GM12801 (cell line): ENCODE results near the gene ADGRL3.

Source experiments
- TF ChIP-seq, protein P1 (sequence below): IDR thresholded peaks from one replicate; pipeline ENCODE4 v1.5.1; 2011; ENCODE audit warnings: control low read depth; ENCODE audit not compliant: insufficient read length; ENCODE audit errors: extremely low read depth

ADGRL3 gene

GRCh38 chr4:61200187-61200915 lies at the start of gene ADGRL3:
ADGRL3 (plus strand) TSS chr4:61200326.
- TF ChIP-seq, protein P1, sequence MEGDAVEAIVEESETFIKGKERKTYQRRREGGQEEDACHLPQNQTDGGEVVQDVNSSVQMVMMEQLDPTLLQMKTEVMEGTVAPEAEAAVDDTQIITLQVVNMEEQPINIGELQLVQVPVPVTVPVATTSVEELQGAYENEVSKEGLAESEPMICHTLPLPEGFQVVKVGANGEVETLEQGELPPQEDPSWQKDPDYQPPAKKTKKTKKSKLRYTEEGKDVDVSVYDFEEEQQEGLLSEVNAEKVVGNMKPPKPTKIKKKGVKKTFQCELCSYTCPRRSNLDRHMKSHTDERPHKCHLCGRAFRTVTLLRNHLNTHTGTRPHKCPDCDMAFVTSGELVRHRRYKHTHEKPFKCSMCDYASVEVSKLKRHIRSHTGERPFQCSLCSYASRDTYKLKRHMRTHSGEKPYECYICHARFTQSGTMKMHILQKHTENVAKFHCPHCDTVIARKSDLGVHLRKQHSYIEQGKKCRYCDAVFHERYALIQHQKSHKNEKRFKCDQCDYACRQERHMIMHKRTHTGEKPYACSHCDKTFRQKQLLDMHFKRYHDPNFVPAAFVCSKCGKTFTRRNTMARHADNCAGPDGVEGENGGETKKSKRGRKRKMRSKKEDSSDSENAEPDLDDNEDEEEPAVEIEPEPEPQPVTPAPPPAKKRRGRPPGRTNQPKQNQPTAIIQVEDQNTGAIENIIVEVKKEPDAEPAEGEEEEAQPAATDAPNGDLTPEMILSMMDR: no peak

DNA sequence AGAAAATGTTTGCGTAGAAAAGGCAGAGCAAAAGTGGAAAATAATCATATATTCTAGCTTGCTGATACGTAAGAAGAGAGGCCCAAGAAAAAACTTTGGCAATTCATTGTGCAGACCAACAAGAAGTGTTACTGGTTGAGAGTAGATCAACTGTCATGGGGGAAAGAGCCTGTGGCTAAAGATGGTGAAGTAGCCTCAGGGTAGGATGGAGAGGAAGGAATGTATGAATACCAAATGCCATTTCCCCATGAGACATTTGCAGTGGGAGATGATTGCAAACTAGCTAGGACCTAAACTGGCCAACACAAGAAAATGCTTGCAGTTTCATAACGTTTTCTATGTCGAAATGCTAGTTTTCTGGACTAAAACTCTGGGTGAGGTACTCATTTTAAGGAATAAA lies 47.7 kb upstream of the ADGRL3 start:
- TF ChIP-seq, protein P1: no peak

GRCh38 chr4:61160478-61160877 lies 39.6 kb upstream of the ADGRL3 start:
- TF ChIP-seq, protein P1: no peak

GRCh38 chr4:61162116-61162515 lies 38.0 kb upstream of the ADGRL3 start:
- TF ChIP-seq, protein P1: no peak

GRCh38 chr4:61173799-61174198 lies 26.3 kb upstream of the ADGRL3 start:
- TF ChIP-seq, protein P1: no peak

- TF ChIP-seq, protein P1: no peak
Measured at GRCh38 chr4:61175495-61175894, 24.6 kb upstream of the ADGRL3 start.

DNA sequence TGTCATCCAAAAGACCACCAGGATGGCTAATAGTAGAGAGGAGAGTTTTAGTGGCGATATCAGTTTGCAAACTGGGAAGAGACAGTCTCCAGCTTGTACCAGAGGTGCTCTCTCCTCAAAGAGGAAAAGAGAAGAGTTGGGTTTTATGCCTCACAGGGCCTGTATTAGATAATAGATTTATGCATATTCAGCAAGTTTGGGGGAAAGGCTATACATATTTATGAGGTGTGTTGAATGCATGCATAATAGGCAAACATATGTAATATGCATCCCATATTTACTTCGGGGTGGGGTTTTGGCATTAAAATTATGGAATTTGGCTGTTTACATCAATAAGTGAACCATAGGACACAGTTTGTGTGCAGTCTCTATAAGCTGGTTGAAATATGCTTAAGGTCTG lies 22.8 kb upstream of the ADGRL3 start:
- TF ChIP-seq, protein P1: no peak

GRCh38 chr4:61180405-61180804 lies 19.7 kb upstream of the ADGRL3 start:
- TF ChIP-seq, protein P1: no peak
